CD4-positive, CD25-positive, alpha-beta regulatory T cell (primary cell): Measurements from ENCODE around the gene NAPB. TPM values are rescaled to one million over a fixed set of nuclear protein-coding genes. Genes with fewer than 3 reads are reported as not detected.

Experiments used
- ATAC-seq, 2 donors: fragments of 150-1000 bp; cut with Tn5 transposase; one replicate each; pipeline ENCODE4 v1.10.0; 2021; ENCODE audit warnings: low read depth in 2 of 2, moderate number of reproducible peaks in 2 of 2, moderate library complexity in 1 of 2
- DNase-seq, 3 donors: peaks; one replicate each; pipeline versions ENCODE4 v3.0.0 to v3.0.0-alpha.2; 2012 to 2022; ENCODE audit warnings: mixed read lengths in 1 of 3
- H3K27ac ChIP-seq: one replicate; pipeline ENCODE4 v1.7.0; 2013; ENCODE audit warnings: mild to moderate bottlenecking, low read length; ENCODE audit not compliant: insufficient read depth, poor library complexity, severe bottlenecking
- H3K27me3 ChIP-seq: one replicate; pipeline ENCODE4 v1.7.0; 2013; ENCODE audit warnings: low read length; ENCODE audit not compliant: control insufficient read depth, insufficient read depth
- H3K36me3 ChIP-seq: one replicate; pipeline ENCODE4 v1.7.0; 2013; ENCODE audit warnings: mild to moderate bottlenecking, low read length, moderate library complexity; ENCODE audit not compliant: control insufficient read depth, insufficient read depth
- H3K4me1 ChIP-seq: 2 replicates; pipeline ENCODE4 v1.7.0; 2013; ENCODE audit warnings: mild to moderate bottlenecking, low read length; ENCODE audit not compliant: insufficient read depth, control insufficient read depth, poor library complexity, severe bottlenecking
- H3K4me3 ChIP-seq: one replicate; pipeline ENCODE4 v1.7.0; 2013; ENCODE audit warnings: low read depth, mild to moderate bottlenecking, low read length, moderate library complexity
- H3K9me3 ChIP-seq, 2 experiments: 1 replicate in 1 of 2; 2 replicates in 1 of 2; pipeline ENCODE4 v1.7.0; 2013; ENCODE audit warnings: low read length in 2 of 2, mild to moderate bottlenecking in 1 of 2, moderate library complexity in 1 of 2; ENCODE audit not compliant: control insufficient read depth in 2 of 2
- H3K27ac Mint-ChIP-seq, 3 donors: one replicate each; pipeline ENCODE4 v1.8.0; 2020 to 2022; ENCODE audit warnings: mild to moderate bottlenecking in 3 of 3, mixed read lengths in 3 of 3, moderate library complexity in 2 of 3
- H3K27me3 Mint-ChIP-seq: one replicate; pipeline ENCODE4 v1.8.0; 2022; ENCODE audit warnings: mild to moderate bottlenecking, mixed read lengths
- H3K36me3 Mint-ChIP-seq: one replicate; pipeline ENCODE4 v1.8.0; 2020; ENCODE audit warnings: mixed read lengths
- H3K4me1 Mint-ChIP-seq, 4 donors: one replicate each; pipeline ENCODE4 v1.8.0; 2020 to 2022; ENCODE audit warnings: mixed read lengths in 4 of 4, mild to moderate bottlenecking in 1 of 4
- H3K4me3 Mint-ChIP-seq, 4 donors: one replicate each; pipeline ENCODE4 v1.8.0; 2020 to 2022; ENCODE audit warnings: mild to moderate bottlenecking in 4 of 4, mixed read lengths in 4 of 4, moderate library complexity in 3 of 4
- H3K9me3 Mint-ChIP-seq, 7 donors: one replicate each; pipeline ENCODE4 v1.8.0; 2020 to 2022; ENCODE audit warnings: mixed read lengths in 7 of 7, mild to moderate bottlenecking in 3 of 7, moderate library complexity in 2 of 7
- polyA plus RNA-seq, 4 donors: library from polyadenylated mRNA; unstranded; fragments of 300-500 nt; fragmentation: Illumina TruSeq; gene quantifications; one replicate each; pipeline ENCODE4 v1.2.3, GENCODE V29; 2021
- total RNA-seq: library from RNA; stranded (reverse); gene quantifications from one replicate; pipeline ENCODE4 v1.2.3, GENCODE V29; 2022

NAPB gene
- total and polyA plus RNA-seq, 5 donors from 2014 or later = 3.6 to 10.6 (median 4.5) TPM

GRCh38 chr20:23409800-23410199 lies 11.5 kb downstream of the NAPB start:
- Mint-ChIP-seq H3K27me3 (no peaks in the 10 kb centered on the region), H3K4me1 (peaks cover 31 to 50% (median 39%) of the 10 kb centered on the region in 4 donors), H3K27ac (peak overlapping the region in 1 of 3 donors; percentile 10), H3K4me3 (no peak overlapping the region), H3K9me3 (no peaks in the 10 kb centered on the region), H3K36me3 (peaks cover 9% of the 10 kb centered on the region)
- ATAC-seq (no peak), DNase-seq (no peak)
- Histone ChIP-seq H3K9me3 (no peaks in the 10 kb centered on the region), H3K27me3 (no peaks in the 10 kb centered on the region), H3K4me1 (peaks cover 14% of the 10 kb centered on the region), H3K36me3 (no peaks in the 10 kb centered on the region), H3K4me3 (no peak overlapping the region), H3K27ac (no peak overlapping the region)

GRCh38 chr20:23408957-23409356 lies 12.3 kb downstream of the NAPB start:
- H3K36me3 Mint-ChIP-seq = peaks cover 9% of the 10 kb centered on the region
- peaks cover 33 to 53% (median 41%) of the 10 kb centered on the region in 4 donors for H3K4me1 Mint-ChIP-seq
- DNase-seq (no peak), ATAC-seq (no peak)
- Histone ChIP-seq H3K27me3 (no peaks in the 10 kb centered on the region), H3K9me3 (no peaks in the 10 kb centered on the region), H3K27ac (no peak overlapping the region), H3K4me1 (peaks cover 14% of the 10 kb centered on the region), H3K4me3 (no peak overlapping the region), H3K36me3 (no peaks in the 10 kb centered on the region)
- no peaks in the 10 kb centered on the region for H3K27me3 Mint-ChIP-seq
- peak overlapping the region in 1 of 3 donors; percentile 18 for H3K27ac Mint-ChIP-seq
- no peaks in the 10 kb centered on the region for H3K9me3 Mint-ChIP-seq
- no peak overlapping the region for H3K4me3 Mint-ChIP-seq

DNA sequence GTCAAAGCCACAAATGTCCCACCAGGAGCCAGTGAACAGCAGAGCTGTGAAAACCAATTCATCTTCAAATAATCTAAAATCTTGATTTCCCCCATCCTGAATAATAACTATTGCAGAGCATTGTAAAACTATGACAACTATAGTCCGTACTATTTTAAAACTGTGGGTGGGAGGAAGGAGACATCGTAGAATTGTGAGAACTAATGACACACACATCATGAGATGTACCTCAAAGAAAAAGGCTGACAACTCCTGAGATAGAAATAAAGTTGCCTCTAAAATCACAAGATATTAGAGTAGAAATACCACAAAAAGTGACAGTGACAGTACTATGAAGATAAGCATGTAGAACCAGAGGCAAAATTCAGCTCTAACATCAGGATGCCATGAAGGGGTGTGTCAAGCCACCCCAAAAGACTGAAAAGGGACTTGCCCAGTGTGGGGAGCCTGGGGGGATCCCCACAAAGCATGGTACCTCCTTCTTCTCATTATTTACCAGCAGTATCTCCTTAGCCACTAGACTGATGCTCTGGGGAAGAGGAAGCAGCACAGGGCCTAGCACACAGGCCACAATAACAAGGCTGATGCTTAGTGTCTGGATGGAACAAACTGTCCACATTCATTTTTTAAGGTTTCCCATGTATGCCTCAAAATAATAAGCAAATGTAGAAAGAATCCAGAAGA lies 13.4 kb downstream of the NAPB start:
- H3K27ac Mint-ChIP-seq = peak overlapping the region in 2 of 3 donors; percentile 23 to 80
- H3K4me1 Mint-ChIP-seq = peaks cover 26 to 45% (median 35%) of the 10 kb centered on the region in 4 donors
- Histone ChIP-seq H3K4me3 (no peak overlapping the region), H3K36me3 (no peaks in the 10 kb centered on the region), H3K27me3 (no peaks in the 10 kb centered on the region), H3K4me1 (peaks cover 14% of the 10 kb centered on the region), H3K9me3 (no peaks in the 10 kb centered on the region), H3K27ac (no peak overlapping the region)
- no peaks in the 10 kb centered on the region for H3K9me3 Mint-ChIP-seq
- DNase-seq (peak in 2 of 3 donors; percentile 22 to 50), ATAC-seq (peak; percentile 53 to 85)
- peaks cover 9% of the 10 kb centered on the region for H3K36me3 Mint-ChIP-seq
- H3K4me3 Mint-ChIP-seq = peak overlapping the region in 1 of 4 donors; percentile 21
- no peaks in the 10 kb centered on the region for H3K27me3 Mint-ChIP-seq

DNA sequence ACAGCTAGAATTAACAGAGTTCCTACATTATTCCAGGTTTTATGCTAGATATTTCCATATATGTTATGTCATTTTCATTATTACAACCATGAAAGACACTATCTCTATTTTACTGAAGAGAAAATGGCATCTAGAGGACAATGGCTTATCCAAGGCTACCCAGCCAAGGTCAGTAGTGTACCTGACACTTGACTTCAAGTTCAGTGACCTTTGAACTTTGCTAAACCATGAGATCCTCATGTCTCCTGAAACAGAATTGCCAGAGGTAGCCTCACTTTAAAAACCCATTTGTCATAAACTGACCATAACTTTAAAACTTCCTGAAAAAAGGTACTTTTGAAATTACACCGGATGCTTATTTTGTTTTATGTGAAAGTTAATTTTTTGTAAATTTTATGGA lies 14.4 kb downstream of the NAPB start:
- Mint-ChIP-seq H3K4me1 (peaks cover 26 to 49% (median 34%) of the 10 kb centered on the region in 4 donors), H3K9me3 (no peaks in the 10 kb centered on the region), H3K27ac (no peak overlapping the region), H3K36me3 (peaks cover 14% of the 10 kb centered on the region), H3K27me3 (no peaks in the 10 kb centered on the region), H3K4me3 (no peak overlapping the region)
- H3K4me1 ChIP-seq = peaks cover 14% of the 10 kb centered on the region
- ATAC-seq (no peak), DNase-seq (no peak)
- no peaks in the 10 kb centered on the region for H3K27me3 ChIP-seq
- H3K4me3 ChIP-seq = no peak overlapping the region
- H3K36me3 ChIP-seq = peaks cover 4% of the 10 kb centered on the region
- no peak overlapping the region for H3K27ac ChIP-seq
- no peaks in the 10 kb centered on the region for H3K9me3 ChIP-seq

- H3K4me3 Mint-ChIP-seq = no peak overlapping the region
- Histone ChIP-seq H3K9me3 (no peaks in the 10 kb centered on the region), H3K4me3 (no peak overlapping the region), H3K27me3 (no peaks in the 10 kb centered on the region), H3K27ac (no peak overlapping the region), H3K36me3 (peaks cover 13% of the 10 kb centered on the region), H3K4me1 (peaks cover 22% of the 10 kb centered on the region)
- H3K27me3 Mint-ChIP-seq = no peaks in the 10 kb centered on the region
- ATAC-seq (no peak), DNase-seq (no peak)
- H3K27ac Mint-ChIP-seq = peak overlapping the region in 1 of 3 donors; percentile 43
- no peaks in the 10 kb centered on the region for H3K9me3 Mint-ChIP-seq
- peaks cover 25 to 56% (median 37%) of the 10 kb centered on the region in 4 donors for H3K4me1 Mint-ChIP-seq
- peaks cover 5% of the 10 kb centered on the region for H3K36me3 Mint-ChIP-seq
These were observed 17.1 kb downstream of the NAPB start for GRCh38 chr20:23404196-23404595.

GRCh38 chr20:23403751-23404150 lies 17.5 kb downstream of the NAPB start:
- H3K4me1 Mint-ChIP-seq = peaks cover 29 to 56% (median 35%) of the 10 kb centered on the region in 4 donors
- no peak overlapping the region for H3K4me3 Mint-ChIP-seq
- Histone ChIP-seq H3K36me3 (peaks cover 13% of the 10 kb centered on the region), H3K4me1 (peaks cover 22% of the 10 kb centered on the region), H3K9me3 (no peaks in the 10 kb centered on the region), H3K27ac (no peak overlapping the region), H3K4me3 (no peak overlapping the region), H3K27me3 (no peaks in the 10 kb centered on the region)
- H3K27ac Mint-ChIP-seq = peak overlapping the region in 1 of 3 donors; percentile 43
- no peaks in the 10 kb centered on the region for H3K27me3 Mint-ChIP-seq
- DNase-seq (no peak), ATAC-seq (no peak)
- no peaks in the 10 kb centered on the region for H3K9me3 Mint-ChIP-seq
- H3K36me3 Mint-ChIP-seq = peaks cover 8% of the 10 kb centered on the region

DNA sequence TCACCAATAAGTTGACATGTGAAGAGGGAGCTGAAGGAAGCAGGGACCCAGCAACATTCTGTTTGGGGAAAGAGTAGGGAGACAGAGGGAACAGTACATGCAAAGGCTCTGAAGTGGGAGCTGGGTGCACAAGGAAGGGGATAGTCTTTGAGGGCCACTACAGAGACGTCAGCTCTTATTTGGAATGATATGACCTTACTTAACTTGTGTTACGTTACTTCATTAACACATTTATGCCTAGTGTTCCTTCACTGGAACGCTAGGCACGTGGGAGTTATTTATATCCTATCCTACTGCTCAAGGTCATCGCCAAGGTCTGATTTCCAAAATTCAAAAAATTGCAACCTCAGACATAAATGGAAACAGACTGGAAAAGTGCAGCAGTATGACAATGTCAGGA lies 20.2 kb downstream of the NAPB start:
- H3K4me1 ChIP-seq = peaks cover 9% of the 10 kb centered on the region
- no peaks in the 10 kb centered on the region for H3K27me3 ChIP-seq
- Mint-ChIP-seq H3K36me3 (peaks cover 13% of the 10 kb centered on the region), H3K27ac (no peak overlapping the region), H3K27me3 (no peaks in the 10 kb centered on the region), H3K9me3 (no peaks in the 10 kb centered on the region), H3K4me1 (peaks cover 16 to 40% (median 24%) of the 10 kb centered on the region in 4 donors), H3K4me3 (no peak overlapping the region)
- H3K27ac ChIP-seq = no peak overlapping the region
- ATAC-seq (no peak), DNase-seq (no peak)
- peaks cover 19% of the 10 kb centered on the region for H3K36me3 ChIP-seq
- H3K4me3 ChIP-seq = no peak overlapping the region
- no peaks in the 10 kb centered on the region for H3K9me3 ChIP-seq
